GM18517 (cell line): ENCODE measurements around the gene DPYSL5.

Experiments
- ATAC-seq: cut with Tn5 transposase; IDR thresholded peaks from one replicate; pipeline ENCODE4 v1.9.1; 2021; ENCODE audit warnings: mild to moderate bottlenecking, moderate library complexity; ENCODE audit not compliant: unreplicated experiment

Gene DPYSL5

GRCh38 chr2:26985807-26986206 is 137.9 kb downstream of the DPYSL5 start:
- no peak for ATAC-seq

DNA sequence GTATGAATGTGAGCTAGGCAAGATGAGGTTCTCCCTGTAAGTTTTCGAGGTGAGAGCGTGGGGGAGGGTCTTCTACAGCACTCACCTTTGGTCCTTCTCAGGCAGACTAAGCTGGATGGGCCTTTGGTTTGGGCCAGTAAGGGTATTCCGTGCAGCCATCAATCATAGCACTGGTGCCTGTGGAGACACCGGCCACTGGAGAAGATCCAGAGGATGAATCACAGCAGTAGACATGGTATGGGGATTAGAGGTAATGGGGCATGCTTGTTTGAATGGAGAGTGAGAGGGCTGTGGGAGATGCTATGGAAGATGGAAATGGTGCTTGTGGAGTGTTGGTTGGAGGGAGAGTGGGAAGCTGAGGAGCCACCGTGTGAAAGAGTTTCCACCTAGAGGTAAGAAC is 138.6 kb downstream of the DPYSL5 start:
- ATAC-seq: no peak

DNA sequence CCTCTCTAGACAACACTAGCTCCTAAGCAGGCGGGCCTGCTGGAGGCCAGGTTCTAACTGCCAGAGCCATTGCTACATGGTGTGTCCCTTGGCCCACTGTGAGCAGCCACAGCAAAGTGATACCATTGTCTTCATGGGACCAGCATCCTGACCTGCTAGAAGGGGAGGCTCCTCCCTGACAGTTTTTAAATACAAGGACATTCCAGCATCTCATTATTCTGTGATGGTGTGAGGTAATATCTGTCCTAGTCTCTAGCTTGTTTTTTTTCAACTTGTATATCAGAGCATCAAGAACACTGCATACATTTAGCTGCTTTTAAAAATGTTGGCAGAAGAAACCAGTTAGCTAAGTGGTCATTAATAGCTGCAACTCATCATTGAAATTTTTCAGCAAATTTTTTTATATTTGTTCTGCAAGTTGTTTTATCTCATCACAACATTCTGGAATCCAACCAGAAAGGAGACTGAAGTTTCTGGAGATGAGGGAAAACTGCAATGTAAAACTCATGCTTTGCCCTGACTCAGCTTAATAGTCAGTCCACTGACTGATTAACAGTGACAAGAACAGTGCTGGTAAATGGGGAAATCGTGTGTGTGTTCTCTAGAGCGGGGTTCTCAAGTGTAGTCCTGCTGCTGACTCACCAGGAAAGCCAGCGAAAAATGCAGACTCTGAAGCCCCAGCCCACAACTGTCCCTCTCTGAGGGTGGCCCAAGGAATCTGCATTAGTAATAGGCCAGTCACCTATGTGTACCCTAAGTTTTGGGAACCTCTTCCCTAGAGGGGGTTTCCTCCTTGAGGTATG is 140.3 kb downstream of the DPYSL5 start:
- no peak for ATAC-seq

DNA sequence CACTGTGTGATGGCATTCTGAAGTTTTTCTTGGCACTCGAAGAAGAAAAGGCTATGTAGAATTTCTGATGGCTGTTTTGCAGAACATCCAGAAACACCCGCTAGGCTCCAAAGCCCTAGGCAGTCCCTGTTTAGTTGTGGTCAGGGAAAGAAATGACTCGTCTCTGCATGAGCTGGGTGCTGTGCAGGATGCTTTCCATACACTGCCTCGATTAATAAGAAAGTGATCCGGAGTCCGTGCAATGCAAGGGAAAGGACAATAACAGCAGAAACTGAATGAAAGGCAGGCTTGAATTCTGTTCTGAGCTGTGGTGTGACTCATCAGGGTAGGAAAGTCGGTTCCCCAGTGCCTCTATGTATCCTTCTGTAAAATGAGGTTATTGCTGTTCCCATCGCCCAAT is 141.2 kb downstream of the DPYSL5 start:
- no peak for ATAC-seq

DNA sequence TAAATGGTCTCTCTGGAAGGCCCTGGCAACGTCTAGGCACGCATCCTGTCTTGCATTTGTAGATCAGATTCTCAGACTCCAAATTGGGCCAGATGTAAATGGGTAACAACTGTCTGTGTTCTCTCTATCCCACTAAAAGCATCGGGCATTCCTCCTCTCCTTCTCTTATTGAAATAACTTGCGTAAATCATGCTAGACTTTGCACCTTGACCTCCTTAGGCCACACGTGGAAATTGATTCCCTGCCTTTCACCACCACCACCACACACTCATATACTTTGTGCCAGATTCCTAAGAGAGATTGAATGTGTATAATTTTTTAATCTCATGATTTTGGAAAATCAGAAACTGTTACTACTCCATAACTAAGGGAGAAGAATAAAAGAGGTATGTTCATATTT is 143.8 kb downstream of the DPYSL5 start:
- ATAC-seq: no peak

- no peak for ATAC-seq
These were observed 145.8 kb downstream of the DPYSL5 start for GRCh38 chr2:26993768-26994167.

DNA sequence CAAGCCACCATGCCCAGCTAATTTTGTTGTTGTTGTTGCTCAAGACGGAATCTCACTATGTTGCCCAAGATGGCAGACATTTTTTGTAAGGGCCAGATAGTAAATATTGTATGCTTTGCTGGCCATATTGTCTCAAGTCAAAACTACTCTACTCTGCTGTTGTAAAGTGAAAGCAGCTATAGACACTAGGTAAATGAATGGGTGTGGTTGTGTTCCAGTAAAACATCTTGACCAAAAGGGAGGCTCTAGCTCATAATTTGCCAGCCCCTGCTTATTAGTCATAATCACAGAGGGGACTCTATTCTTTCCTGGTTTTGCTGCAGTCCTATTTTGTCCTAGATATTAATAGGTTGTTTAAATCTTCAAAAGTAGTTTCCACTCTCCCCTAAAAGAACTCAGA is 147.1 kb downstream of the DPYSL5 start:
- ATAC-seq: no peak

GRCh38 chr2:26997394-26997793 is 149.5 kb downstream of the DPYSL5 start:
- no peak for ATAC-seq

GRCh38 chr2:26998323-26998722 is 150.4 kb downstream of the DPYSL5 start:
- no peak for ATAC-seq
